GM21390 (cell line): ENCODE measurements around the gene OPA3.
"Not testable (repeated sequence)": the region's sequence is repeated elsewhere in the genome, so short reads cannot be mapped to it uniquely, and the experiment has no call there.

Experiments used
- ATAC-seq: cut with Tn5 transposase; IDR thresholded peaks from one replicate; pipeline ENCODE4 v1.9.1; 2021; ENCODE audit not compliant: unreplicated experiment

The OPA3 gene

DNA sequence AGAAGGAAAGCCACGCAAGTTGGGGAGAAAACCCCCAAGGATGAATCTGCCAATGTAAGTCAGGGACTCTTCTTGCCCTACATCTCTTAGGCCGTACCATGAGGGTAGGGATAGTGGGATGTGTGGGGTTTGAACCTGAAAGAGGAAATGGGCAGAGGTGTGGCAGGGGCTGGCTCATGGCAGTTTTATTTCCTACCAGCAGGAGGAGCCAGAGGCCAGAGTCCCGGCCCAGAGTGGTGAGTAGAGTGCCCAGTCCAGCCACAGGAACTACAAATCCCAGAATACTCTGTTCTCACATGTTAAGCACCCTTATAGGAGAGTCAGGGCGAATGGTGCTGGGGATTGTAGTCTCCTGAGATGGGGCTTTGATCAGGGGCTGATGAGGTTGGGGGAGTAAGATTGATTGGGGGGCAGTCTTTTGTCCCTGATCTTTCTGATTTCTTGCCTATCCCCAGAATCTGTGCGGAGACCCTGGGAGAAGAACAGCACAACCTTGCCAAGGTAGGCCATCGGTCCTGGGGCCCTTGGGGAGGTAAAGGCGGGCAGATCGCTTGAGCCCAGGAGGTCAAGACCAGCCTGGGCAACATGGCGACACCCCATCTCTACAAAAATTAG lies 60.9 kb downstream of the OPA3 start:
- ATAC-seq: no peak

DNA sequence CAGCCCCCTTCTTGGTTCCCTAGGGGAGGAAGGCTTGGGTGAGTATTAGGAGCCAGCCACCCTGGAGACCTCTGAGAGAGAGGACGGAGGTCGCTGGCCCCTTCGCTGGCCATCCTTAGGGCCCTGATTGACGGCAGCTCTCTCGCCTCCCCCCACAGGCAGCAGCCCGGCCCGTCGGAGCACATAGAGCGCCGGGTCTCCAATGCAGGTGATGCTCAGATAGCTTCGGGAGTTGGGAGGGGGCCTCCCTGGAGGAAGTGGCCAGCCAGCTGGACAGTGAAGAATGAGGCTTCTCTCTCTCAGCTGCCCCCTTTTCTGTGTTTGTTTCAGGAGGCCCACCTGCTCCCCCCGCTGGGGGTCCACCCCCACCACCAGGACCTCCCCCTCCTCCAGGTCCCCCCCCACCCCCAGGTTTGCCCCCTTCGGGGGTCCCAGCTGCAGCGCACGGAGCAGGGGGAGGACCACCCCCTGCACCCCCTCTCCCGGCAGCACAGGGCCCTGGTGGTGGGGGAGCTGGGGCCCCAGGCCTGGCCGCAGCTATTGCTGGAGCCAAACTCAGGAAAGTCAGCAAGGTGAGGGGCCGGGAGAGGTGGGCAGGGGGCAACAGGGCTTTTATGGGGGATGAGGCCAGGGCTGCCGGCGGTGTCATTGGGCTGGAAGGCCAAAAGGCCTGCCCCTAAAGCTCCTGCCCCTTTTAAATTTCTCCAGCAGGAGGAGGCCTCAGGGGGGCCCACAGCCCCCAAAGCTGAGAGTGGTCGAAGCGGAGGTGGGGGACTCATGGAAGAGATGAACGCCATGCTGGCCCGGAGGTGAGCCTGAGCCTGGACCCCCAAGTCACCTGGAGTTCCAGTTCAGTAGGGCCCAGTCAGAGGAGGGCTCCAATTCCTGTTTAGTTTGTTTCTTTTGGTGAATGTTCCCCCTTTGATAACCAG lies 62.3 kb downstream of the OPA3 start:
- ATAC-seq: no peak

DNA sequence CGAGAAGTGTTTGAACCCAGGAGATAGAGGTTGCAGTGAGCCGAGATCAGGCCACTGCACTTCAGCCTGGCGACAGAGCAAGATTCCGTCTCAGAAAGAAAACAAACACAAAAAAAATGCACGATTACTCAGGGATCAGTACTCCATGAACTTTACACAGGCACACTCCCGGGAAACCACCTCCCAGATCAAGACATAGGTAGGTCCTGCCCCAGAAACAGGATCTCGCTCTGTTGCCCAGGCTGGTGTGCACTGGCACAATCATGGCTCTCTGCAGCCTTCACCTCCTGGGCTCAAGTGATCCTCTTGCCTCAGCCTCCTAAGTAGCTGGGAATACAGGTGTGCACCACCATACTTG lies 66.2 kb downstream of the OPA3 start:
- ATAC-seq: no peak

DNA sequence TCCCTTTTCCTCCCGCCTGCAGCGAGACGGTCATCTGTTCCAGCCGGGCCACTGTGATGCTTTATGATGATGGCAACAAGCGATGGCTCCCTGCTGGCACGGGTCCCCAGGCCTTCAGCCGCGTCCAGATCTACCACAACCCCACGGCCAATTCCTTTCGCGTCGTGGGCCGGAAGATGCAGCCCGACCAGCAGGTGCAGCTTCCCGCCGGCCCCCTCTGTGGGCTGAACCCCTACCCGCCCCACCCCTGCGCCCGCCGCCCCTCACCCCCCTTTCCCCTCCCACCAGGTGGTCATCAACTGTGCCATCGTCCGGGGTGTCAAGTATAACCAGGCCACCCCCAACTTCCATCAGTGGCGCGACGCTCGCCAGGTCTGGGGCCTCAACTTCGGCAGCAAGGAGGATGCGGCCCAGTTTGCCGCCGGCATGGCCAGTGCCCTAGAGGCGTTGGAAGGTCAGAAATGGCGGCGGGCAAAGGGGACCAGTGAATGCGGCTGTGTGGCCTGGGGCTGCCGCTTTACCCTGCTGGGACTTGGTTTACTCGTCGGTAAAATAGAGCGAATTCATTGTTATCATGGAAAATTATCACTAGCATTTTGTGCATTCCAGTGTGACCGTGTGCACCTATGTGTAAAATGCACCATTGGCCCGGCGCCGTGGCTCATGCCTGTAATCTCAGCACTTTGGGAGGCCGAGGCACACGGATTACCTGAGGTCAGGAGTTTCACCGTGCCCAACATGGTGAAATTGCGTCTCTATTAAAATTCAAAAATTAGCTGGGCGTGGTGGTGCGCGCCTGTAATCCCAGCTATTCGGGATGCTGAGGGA lies 66.7 kb downstream of the OPA3 start:
- no peak for ATAC-seq

DNA sequence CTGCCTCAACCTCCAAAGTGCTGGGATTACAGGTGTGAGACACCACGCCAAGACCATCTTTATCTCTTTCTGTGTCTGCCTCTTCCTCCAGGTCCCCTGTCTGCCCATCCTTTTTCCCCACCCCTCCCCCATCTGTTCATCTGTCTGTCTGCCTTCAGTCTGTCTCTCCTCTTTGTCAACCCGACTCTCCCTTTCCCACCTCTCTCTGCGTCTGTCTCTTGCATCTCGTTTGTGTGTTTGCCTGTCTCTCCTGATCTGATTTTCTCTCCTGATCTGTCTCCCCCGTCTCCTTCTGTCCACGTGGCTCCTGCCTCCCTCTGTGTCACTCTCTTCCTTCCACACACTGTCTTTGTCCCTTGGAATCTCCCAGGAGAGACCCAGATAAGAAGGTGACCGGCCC lies 67.4 kb downstream of the OPA3 start:
- ATAC-seq: no peak

DNA sequence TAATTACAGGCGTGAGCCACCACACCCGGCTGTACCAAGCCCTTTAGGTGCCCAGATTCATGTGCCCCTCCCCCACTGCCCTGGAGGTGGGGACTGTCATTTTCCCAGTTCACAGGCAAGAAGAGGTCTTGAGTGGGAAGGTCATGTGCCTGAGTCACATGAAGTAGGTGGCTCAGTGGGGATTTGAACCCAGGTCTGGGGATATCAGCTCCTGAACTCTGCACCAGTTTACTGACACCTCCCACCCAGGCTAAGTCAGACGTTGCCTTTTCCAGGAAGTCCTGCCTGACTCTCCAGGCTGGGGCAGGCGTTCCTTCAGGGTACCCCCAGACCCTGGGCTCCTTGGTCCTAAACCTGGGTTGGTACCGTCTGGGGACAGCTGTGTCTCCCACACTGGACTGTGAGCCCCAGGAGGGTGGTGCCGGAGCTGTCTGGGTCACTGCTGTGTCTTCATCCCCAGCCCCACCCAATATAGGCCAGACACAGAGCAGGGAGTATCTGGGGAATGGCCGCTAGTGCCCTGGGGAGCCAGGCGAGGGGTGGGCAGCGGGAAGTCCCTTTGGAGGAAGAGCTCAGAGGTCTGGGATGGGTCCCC lies 68.7 kb downstream of the OPA3 start:
- no peak for ATAC-seq

DNA sequence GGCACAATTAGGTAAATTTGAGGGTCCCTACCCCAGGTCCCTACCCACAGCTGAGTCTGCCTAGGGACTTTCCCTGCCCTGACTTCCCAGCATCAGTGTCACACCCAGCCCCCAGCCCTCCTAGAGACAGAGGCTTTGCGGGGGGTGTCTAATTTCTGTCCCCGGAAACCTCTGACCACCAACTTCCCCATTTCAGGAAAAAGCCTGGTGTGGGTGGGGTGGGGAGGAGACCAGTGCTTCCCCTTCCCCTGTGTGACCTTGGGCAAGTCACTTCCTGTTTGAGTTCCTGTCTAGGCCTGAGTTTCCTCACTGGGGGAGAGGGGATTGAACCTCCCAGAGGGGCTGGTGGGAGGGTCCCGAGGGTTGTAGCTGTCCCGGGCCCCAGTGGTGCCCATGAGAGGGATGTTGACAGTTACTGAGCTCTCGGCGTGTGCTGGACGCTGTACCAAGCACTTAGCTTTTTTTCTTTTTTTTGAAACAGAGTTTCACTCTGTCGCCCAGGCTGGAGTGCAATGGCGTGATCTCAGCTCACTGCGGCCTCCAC lies 69.4 kb downstream of the OPA3 start:
- no peak for ATAC-seq

DNA sequence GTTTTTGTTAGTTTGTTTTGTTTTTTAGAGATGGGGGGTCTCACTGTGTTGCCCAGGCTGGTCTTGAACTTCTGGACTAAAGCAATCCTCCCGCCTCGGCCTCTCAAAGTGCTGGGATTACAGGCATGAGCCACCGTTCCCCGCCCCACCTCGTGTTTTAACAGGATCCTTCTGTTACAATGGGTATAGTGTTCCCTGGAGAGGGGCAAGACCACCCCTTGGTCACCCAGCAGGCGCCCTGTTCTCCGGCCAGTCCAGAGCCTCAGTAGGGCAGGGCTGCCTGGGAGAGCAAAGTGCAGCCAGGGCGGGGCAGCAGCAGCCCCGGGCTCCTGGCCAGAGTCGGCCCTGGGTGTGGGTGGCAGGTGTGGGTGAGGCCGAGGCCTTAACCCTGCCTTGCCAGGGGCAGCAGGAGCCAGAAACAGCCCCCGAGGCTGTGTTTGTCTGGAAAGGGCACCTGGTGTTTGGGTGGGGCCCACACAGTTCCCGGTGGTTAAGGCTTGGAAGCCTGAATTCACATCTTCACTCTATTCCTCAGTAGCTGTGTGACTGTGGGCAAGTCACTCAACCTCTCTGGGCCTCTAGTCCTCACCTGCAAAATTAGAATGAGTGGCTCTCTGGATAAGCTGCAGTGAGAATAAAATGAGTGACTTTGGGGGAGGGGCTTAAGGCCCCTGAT lies 70.1 kb downstream of the OPA3 start:
- no peak for ATAC-seq

DNA sequence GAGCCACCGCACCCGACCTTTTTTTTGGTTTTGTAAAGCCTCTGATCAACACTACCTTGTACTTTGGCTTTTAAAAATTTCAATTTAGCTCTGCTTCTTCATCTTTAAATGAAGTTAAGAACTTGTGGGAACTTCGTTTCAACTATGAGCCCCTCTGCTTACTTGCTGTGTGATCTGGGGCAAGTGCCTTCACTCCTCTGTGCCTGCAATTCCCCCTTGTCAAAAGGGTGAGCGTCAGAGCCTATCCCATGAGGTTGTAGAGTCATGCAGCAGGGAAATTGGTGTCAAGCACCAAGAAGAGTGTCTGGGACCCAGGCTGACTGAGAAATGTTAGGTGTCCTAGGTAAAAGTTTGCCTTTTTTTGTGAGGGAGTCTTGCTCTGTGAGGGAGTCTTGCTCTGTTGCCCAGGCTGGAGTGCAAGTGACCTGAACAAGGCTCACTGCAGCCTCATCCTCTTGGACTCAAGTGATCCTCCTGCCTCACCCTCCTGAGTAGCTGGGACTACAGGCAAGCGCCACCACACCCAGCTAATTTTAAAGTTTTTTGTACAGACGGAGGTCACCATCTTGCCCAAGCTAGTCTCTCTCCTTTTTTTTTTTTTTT lies 71.6 kb downstream of the OPA3 start:
- no peak for ATAC-seq

DNA sequence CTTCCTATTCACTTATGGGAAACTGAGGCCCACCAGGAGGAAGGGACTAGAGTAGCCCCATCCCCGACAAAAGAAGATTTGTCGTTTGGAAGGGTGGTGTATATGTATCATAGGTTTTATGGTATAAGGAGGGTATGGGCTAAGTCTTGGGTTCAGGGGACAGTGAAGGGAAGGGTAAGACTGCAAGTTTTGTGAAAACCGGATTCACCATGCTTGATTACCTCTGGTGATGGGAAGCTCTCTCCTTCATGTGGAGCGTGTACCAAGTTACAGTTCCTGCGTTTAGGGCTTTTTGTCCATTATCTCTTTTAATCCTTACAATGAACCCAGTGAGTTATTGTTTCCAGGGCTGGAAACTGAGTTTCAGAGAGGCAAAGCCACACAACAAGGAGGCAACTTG lies 73.5 kb downstream of the OPA3 start:
- ATAC-seq: no peak

DNA sequence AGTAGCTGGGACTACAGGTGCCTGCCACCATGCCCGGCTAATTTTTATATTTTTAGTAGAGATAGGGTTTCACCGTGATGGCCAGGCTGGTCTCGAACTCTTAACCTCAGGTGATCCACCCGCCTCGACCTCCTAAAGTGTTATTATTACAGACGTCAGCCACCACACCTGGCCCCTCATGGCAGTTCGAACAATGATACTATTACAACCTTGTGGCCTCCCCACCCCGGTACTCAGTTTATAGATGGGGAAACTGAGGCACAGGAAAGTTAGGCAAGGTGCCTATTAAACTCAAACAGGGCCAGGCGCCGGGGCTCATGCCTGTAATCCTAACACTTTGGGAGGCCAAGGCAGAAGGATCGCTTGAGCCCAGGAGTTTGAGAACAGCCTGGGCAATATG lies 74.2 kb downstream of the OPA3 start:
- ATAC-seq: not testable (repeated sequence)

DNA sequence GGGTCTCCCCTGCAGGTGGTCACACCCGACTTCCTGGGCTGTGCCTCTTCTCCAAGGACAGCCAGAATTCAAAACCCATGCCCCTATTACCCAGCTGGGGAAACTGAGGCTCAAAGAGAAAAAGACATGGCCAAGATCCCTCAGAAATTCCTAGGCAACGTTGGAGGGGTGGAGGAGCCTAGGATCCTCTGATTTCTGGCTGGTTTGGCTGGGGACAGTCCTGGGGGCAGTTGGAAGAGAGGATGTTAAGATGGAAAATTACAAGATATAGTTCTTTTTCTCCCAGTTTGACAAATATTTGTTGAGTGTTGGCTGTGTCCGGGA lies 74.9 kb downstream of the OPA3 start:
- no peak for ATAC-seq

DNA sequence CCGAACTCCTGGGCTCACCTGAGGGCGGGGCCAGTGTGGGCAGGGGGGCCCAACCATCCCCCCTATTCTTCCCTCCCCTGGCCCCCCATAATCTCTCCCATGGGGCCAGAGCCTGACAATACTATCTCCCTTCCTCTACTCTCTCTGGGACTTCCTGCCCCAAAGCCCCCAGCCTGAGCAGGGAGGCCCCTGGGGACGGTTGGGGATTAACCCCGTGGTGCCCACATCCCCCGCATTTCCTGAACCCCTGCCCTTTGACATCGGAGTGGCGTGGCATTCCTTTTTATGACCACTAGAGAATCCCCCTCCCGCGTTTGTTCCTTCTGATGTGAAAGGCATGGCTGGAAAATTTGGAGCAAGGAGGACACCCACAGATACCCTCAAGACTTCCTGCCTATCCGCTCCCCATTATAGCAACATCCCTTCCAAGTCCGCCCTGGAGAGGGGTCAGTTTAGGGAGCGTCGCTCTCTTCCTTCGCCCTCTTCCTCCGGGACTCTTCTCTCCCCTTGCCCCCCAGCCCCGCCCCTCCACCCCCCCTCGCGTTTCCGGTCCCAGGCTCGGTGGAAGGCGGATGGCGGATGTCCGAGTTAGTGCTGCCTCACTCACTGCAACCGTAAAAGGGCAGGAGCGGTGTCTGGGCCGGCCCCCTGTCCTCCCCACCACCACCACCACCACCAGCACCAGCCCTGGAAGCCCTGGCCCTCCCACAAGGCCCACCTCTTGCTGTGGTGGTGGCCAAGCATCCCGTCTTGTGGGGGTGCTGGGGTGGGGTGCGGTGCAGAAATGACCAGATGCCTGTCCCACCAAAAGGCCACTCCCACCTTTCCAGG lies 75.5 kb downstream of the OPA3 start:
- ATAC-seq: no peak

DNA sequence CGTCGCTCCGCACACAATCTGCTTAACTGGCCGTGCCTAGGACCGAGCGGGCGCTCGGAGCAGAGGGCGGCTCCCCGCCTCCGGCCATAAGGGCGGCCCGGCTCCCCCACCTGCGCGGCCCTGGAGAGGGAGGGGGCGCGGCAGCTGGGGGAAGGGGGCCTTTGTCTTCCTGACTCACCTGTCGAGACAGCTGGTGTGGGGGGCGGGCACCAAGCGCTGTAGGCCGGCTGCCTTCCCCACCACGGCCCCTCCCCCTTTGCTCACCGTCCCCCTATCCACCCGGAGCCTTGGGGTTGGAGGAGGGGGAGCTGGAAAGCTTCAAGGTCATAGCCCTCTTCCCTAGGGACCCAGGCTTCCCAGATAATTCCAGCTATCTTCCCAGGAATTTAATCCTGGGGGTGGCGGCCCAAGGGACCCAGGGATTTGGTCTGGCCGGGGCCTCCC lies 76.2 kb downstream of the OPA3 start:
- ATAC-seq: no peak

DNA sequence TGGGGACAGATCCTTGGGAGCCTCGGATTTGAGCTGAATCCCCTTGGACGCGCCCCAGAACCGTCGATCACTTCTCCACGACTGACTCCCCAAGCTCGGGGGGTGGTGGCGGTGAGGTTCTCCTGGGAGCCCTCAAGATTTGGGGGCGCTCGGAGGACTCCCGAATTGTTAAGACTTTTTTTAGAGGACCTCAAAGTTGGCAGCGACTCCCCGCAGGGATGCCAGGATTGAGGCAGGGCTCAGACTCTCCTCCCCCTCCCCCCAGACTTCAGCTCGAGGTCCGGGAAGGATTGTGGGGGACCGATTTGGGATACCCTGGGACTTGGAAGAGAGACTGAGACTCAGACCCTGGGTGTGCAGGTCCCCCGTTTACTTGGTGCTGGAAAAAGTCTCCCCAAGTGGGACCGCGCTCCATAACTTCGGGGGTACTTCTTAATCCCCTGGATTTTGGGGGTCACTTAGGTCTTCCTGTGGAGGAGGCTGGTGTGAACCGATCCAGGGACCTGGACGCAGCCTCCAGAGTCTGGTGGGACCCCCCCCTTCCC lies 76.7 kb downstream of the OPA3 start:
- ATAC-seq: no peak

DNA sequence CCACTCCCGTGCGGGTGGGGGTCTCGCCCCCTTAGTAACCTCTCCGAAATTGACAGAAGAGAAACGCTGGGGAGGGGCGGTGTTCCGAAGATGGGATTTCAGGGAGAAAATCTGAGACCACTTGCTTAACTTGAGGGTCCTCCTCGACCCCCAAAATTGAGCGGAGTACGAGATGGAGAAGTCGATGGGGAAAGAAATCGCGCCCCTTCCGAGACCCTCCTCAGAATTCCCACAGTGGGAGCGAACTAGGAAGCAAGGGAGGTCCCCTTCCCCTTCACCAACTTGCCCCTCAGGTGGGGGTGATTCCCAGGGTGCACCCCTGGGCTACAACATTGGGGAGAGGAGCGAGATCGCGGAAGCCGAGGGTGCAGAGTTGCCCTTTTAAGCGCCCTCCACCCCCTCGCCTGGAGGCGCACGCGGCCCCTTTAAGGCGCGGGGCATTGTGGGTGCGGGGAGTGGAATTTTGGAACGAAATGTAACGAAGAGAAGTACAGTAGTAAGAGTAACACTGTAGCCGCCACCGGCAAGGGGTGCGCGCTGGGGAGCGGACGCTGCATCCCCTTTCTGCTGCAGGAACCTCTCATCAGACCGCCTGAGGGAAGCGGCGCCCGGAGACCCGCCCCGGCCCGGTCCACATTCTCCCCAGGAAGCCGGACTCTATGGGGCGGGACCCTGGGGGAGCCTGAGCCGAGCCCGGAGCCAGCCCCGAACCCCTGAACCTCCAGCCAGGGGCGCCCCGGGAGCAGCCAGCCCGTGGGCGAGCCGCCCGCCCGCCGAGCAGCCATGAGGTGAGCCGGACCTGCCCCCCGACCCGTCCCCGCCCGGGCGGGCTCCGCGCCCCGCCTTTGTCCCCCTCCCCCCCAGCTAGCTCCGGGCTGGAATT lies 77.4 kb downstream of the OPA3 start, which contains the start of gene VASP:
Gene VASP (plus strand): TSS at position 491 of the 883 bp plus-strand sequence. CDS start 293 bp downstream, at position 784.
- ATAC-seq: peak; percentile 43

DNA sequence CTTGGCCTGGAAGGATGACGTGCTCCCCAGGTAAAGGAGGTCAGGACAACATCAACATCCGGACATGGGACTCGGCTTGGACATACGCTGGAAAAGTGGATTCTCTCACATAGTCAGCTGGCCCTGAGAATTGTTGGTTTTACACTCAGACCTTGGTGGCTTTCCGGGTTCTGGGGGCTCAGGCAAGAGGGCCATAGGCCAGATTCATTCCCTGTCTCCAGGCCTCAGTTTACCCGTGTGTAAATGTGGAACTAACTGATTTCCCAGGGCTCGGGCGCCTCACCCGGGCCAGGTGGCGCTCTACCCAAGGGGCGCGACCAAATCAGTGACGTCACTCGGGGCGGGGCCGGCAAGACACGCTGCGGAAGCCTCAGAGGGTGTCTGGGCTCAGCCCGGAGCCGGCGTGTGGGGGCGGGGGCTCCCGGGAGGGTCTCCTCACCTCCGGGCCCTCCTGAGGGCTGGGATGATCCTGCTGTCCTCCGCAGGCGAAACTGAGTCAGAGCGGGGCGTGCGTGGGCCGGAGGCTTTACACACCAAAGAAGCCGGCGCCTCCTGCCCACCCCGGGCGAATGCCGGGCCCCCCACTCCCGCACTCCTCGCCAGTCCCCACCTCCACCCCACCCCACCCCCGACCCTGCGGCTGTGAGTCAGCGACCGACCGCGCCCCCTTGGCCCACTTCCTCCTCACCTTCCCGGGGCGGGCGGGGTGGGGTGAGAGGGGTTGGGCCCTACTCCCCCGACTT lies 78.2 kb downstream of the OPA3 start:
- peak; percentile 53 for ATAC-seq

DNA sequence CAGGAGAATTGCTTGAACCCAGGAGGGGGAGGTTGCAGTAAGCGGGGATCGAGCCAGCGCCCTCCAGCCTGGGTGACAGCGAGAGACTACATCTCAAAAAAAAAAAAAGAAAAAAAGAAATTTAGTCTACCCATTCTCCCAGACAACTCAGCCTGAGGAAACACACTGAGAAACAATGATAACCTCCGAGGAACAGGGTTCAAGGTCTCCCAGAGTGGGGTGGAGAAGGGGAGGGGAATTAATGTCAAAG lies 78.7 kb downstream of the OPA3 start:
- no peak for ATAC-seq
